RPMI8226 (cell line): ENCODE results near the gene WNK1.
"Not testable (repeated sequence)": the region's sequence is repeated elsewhere in the genome, so short reads cannot be mapped to it uniquely, and the experiment has no call there.

Experiments
- DNase-seq: peaks from one replicate; pipeline ENCODE4 v3.0.0-alpha.2; 2015

Gene WNK1

DNA sequence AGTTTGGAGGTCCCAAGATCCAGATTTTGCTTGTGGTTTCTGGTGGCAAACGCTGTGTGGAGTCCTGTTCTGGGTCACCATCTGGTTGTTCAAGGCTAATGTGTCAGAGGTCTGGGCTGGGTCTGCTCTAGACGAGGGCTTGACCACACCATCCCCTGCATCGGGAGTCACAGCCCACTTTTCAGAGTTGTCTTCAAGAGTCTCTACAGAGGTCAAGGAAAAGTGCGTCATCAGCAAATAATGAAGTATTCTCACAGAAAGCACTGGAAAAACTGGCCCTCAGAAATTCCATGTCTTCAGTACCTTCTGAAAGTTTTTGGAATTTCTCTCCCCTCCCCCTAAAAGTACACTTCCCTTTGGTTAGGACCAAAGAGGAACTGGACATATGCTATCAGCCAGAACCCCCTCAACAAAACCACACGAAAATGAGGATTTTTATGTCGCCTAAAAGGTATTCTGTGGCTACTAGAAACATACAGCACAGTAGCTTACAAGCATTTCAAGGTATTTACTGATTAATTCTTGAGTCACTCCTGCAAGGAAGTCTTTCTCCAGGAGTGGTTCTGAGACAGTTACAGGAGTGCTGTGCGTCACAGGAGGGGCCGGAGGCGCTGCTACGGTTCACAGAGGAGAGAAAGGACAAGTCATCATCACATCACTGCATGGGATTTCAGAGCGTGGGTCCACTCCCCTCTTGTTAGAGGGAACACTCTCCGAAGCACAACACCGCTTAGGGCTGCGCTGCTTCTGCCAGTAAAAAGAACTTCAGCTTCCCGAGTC, 161.7 kb downstream of the WNK1 start:
- no peak for DNase-seq

DNA sequence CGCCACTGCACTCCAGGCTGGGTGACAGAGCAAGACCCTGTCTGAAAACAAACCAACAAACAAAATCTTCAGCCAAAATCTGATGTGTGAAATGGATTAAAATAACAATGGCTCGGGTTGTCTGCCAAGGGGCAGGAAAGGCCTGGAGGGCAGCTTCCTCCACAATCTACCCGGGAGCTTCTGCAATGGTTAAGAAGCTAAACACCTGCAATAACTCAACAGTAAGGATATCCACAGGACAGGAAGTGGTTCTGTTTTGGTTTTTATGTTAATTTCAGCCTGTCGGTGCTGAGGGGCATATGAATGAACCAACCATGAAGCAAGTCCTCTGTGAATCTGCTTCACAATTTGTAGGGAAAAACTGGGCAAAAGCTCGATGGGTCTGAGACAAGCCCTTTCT, 162.7 kb downstream of the WNK1 start:
- DNase-seq = no peak

DNA sequence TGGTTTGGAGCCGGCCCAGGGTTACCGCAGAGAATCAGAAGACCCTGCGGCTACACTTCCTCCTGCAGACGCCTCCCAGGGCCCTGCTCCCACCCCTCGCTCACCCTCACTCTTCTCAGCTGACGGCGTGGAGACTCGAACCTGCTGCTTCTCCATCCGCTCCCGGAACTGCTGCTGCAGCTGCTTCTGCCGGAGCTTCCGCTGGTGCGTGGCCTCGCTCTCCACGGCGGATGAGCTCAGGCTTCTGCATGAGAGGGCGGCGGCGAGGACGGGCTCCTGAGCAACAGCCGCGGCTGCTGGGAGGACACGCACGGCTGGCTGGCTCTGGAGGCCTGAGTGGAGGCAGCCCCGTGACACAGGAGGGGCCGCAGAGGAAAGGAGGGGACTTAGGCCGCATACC, 163.9 kb downstream of the WNK1 start:
- no peak for DNase-seq

DNA sequence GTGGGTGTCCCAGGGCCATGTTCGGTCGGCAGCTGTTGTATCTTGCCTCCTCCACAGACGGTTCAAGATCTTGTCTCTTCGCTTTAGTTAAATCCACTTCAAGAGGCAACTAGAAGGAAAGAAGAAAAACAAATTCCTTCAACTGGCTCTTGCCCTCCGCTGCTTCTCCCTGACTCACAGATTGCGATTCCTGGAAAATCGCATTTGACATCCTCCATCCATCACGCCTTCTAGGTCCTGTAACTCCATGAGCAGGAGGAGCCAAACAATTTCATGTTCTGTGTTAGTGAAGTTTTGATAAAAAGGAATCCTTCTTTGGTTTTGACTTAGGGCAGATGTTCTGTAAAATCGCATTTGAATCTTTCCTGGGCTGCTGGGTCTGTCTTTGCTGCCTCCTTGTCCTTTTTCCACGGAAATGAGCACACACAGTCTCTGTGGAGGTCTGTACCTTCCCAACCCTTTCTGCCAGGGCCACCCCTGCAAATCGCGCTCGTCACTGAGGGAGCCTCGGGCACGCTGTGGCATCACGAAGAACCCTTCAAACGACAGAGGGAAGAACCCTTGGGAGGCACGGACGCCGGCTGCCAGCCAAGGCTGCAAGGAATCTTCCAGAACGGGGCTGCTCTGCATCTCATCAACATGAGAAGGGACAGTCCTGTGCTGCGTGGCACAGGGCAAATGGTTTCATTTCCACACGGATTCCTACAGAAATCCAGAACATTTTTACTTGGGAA, 164.5 kb downstream of the WNK1 start:
- no peak for DNase-seq

DNA sequence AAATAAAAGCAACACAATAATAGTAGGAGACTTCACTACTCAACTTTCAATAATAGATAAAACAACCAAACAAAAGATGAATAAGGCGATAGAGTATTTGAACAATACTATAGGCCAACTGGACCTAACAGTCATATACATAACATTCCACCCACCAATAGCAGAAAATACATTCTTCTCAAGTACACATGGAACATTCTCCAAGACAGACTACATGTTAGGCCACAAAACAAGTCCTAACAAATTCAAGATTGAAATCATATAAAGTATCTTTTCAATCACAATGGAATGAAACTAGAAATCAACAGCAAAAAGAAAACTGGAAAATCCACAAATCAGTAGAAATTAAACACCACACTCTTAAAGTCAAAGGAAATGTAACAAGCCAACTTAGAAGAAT, 168.3 kb downstream of the WNK1 start:
- DNase-seq = no peak

DNA sequence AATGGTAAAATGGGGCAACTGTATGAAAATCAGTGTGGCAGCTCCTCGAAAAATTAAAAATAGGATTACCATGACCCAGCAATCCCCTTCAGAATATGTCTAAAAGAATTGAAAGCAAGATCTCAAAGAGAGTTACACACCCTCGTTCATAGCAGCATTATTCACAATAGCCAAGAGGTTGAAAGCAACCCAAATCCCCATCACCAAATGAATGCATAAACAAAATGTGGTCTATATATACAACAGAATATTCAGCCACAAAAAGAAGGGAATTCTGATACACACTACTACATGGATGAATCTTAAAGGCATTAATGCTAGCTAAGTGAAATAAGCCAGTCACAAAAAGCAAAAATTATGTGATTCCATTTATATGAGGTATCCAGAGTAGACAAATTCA, 169.9 kb downstream of the WNK1 start:
- no peak for DNase-seq

DNA sequence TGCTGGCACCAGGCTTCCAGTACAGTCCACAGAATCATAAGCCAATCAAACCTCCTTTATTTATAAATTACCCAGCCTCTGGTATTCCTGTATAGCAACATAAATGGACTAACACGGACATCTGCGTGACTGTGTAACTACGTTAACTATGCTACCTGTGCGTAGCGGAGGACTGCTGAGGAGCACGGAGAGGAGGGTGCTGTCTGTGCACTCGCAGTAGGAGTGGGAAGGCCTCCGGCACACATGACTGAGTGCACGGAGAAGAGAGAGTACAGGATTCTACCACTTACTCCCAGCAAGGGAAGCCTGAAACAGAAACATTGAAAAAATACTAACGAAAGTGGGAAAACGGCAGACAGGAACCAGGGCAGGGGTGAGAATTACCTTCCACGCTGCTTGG, 174.3 kb downstream of the WNK1 start:
- no peak for DNase-seq

DNA sequence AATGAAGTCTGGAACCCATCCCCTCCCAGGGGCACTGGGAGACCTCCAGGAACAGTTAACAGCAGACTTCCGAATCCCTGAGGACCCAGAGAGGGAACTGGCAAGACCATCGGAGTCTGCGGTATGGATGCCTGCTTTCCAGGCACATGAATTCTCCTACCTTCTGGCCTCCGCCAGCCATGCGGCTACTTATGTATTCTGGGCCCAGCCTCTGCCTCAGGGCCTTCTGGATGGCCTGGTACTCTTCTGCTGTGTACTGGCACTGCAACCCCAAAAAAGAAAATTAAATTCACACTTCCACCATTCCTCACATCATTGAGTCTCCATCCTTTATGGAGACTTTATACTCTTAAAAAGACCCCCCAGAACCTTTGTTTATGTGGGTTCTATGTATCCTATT, 178.7 kb downstream of the WNK1 start:
- DNase-seq = no peak

DNA sequence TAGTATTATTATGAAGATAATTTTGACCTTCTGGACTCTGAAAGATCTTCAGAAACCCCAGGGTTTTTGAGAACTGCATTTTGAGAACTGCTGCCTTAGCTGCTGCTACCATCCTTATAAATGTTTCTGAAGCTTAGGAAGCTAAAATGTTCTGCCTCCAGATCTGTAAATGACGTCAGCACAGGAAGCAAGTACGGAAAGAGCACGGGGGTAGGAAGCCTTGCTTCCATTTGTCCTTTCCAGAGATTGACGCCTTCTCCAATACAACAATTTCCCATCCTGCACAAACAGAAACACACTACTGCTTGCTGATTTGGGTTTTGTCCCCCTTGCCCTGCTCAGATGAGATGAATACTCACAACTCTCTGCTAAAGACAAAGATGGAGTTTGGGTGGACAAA, 179.2 kb downstream of the WNK1 start:
- no peak for DNase-seq

DNA sequence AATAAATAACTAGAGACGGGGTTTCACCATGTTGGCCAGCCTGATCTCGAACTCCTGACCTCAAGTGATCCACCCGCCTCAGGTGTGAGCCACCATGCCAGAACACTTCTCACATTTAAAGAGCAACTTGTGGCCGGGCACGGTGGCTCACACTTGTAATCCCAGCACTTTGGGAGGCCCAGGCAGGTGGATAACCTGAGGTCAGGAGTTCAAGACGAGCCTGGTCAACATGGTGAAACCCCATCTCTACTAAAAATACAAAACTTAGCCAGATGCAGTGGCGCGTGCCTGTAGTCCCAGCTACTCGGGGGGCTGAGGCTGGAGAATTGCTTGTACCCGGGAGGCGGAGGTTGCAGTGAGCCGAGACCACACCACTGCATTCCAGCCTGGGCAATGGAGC, 183.5 kb downstream of the WNK1 start:
- DNase-seq = not testable (repeated sequence)

DNA sequence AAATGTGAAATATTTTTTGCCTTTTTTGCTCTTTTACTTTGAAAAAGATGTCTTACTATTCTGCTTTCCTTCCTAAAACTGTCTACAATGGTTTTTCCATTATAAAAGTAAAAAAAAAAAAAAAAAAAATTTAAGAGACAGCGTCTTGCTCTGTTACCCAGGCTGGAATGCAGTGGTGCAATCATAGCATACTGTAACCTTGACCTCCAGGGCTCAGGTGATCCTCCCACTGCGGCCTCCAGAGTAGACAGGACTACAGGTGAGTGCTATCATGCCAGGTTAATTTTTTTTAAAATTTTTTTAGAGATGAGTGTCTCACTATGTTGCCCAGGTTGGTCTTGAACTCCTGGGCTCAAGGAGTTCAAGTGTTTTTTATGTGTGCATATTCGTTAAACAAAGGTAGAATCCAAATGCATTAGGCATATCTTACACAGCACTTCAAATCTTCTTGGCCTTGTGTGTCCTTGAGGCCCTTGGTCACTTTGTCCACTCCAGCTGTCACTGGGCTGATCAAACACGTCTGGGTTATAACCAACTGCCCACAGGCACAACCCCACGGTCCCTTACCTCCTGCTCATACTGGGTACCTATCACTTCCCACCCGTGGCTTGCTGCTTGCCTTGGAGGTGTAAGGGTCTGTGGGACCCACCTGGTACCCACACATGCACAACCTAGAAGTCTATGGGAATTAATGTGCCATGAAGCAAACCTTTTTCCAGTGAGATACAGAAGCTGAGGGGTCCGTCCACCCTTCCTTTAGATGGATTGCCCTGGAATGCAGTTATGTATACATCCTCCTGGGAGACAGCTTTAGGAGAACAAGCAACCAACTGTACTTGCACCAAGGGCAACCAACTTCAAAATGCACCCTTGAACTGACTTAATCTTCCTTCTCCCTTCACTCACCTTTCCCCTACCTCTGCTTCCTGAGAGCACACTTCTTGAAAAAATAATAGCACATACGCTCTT, 184.3 kb downstream of the WNK1 start:
- DNase-seq = no peak

DNA sequence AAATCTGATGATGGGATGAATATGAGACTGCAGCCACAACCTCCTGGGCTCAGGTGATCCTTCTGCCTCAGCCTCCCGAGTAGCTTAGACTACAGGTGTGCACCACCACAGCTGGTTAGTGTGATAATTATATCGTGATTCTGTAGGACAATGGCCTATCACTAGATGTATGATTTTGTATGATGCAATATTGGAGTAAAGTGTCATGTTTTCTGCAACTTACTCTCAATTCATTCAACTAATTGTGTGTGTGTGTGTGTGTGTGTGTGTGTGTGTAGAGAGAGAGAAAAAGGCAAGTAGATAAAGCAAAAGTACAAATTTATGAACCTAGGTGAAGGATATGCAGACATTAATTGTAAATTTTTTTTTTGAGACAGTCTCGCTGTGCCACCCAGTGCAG, 186.4 kb downstream of the WNK1 start:
- DNase-seq = no peak

DNA sequence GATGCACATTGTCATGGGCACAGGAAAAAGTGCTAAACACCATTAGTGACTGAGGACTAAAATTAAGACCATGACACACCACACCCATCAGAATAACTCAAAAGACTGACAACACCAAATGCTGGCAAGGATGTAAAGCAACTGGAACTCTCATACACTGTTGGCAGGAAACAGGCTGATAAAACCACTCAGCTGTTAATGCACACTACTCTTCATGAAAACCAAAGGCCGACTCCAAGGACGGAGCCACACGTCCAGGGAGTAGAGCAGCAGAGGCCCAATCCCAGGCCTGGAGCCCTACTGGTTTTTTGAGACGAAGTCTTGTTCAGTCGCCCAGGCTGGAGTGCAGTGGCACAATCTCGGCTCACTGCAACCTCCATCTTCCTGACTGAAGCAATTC, 190.7 kb downstream of the WNK1 start:
- DNase-seq = no peak

DNA sequence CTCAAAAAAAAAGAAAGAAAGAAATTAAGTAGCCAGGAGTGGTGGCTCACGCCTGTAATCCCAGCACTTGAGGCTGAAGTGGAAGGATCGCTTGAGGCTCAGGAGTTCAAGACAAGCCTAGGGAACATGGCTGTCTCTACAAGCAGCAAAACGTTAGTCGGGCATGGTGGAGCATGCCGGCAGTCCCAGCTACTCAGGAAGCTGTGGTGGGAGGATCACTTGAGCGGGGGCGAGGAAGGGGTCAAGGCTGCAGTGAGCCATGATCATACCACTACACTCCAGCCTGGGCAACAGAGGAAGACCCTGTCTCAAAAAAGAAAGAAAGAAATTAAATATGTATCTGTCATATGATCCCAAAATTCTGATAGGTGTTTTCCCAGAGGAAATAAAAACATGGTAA, 191.8 kb downstream of the WNK1 start:
- DNase-seq = no peak

DNA sequence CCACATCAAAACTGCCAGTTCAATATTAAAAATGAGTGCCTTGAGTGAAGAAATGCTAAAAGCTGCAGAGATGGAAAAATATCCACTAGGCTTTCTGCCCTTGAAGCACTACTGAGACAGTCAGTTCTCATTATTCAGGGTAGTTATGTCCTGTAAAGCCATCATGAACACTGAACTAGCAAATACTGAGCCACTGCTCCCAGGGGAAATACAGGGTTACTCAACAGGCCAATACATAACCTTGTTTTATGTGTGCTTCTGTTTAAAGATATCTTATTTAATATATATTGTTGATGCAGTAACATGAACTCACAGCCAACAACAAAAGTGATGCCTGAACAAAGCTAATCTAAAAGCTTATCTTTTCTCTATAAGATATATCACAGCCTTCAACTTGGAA, 193.8 kb downstream of the WNK1 start:
- DNase-seq = no peak

DNA sequence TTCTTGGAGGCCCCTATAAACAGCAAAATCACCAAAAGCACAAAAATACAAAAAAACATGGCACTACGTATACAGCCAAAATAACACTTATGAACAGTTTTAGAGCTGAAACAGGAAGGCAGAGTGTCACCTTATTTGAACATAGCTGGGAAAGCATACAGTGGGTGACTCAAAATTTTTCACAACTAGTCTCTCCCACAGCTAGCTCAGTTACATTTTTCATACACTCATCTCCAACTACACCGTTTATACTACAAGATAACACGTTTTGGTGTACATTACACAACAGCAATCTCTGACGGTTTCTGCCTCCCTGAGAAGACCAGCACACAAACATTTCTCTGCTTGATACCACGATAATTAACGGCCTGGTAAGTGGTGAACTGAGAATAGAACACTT, 194.3 kb downstream of the WNK1 start:
- no peak for DNase-seq

DNA sequence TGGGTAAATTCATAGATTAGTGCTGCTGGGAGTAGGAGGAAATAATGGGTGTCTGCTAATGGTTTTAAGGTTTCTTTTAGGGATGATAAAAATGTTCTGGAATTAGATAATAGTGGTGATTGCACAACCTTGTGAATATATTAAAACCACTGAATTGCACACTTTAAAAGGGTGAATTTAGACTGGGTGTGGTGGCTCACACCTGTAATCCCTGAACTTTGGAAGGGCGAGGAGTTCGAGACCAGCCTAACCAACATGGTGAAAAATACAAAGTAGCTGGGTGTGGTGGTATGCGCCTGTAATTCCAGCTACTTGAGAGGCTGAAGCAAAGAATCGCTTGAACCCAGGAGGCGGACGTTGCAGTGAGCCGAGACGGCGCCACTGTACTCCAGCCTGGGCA, 195.9 kb downstream of the WNK1 start:
- no peak for DNase-seq

DNA sequence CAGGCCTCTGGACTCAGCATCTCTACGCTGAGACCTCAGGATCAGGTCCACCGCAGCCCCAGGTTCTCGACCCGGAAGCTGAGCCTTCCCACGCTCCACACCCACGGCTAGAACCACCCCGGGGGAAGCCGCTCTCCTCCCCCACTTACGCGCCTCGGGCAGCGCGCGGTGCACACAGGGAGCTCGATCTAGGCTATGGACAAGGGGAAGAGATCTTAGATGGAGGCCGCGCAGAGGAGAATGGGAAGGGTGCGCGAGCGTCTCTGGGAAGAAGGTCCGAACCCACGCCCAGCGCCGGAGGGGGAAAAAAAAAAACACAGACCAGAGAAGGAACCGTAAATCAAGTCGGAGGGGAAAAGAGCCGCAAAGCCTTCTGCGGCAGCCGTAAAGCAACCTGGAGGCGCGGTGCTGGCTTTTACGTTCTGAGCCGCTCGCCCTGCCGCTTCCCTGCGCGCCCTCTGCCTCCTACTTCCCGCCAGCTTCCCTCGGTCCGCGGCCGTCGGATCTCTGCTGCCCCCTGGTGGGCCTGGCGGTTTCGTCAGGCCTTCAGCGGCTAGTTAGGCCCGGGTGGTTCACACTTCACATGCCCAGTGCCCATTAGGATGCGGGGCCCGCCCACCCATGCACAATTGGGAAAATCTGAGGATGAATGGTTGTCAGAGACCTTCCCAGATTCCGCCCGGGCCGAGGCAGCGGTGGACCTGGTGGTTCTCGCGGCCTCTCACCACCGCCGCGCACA, 197.2 kb downstream of the WNK1 start, which contains the start of gene RAD52:
TSS of gene RAD52 (minus strand) at position 242 of the 739 bp plus-strand sequence. CDS start 16,636 bp downstream, outside the sequence.
- peak; percentile 98 for DNase-seq

DNA sequence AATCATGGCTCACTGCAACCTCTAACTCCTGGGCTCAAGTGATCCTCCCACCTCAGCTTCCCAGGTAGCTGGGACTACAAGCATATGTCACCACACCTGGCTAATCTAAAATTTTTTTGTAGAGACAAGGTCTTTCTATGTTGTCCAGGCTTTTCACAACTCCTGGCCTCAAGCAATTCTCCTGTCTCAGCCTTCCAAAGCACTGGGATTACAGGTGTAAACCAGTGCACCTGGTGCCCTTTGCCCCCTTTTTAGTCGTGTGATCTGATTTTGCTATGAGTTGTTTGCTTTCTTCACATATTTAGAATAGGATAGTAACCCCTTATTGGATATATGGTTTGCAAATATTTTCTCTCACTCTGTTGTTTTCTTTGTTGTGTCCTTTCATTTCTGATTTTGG, 198.8 kb downstream of the WNK1 start:
- no peak for DNase-seq

DNA sequence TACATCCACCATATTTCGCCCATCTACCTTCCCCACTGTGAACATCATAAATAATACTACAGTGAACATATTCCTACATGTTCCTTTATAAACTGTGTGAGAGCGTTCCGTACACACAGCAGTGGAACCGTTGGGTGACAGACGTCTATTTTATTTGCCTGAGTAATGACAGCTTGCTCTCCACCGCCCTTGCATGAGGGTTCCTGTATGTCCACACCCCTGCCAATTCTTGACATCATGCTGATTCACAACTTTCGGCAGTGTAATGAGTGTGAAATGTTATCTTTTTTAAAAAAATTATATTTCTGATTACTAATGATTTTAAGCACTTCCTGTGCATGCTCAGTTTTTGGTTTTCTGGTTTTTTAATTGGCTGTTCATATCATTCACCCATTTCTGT, 201.4 kb downstream of the WNK1 start:
- DNase-seq = no peak

DNA sequence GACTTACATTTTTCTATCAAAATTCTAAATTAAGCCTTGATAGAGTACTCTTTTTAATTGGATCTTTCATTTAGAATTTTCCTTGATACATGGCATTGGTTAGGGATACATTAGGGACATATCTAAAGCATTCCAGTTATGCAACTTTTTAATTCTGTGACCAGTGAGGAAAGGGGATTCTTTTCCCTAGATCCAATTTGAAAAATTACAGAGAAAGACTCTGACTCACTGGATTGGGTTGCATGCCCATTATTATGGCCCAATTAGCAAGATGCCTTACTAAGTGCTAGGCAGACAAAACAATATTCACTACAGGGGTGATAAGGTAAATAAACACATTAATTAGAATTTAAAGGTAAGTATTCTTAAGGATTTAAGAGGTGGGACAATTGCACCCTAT, 202.4 kb downstream of the WNK1 start:
- no peak for DNase-seq

DNA sequence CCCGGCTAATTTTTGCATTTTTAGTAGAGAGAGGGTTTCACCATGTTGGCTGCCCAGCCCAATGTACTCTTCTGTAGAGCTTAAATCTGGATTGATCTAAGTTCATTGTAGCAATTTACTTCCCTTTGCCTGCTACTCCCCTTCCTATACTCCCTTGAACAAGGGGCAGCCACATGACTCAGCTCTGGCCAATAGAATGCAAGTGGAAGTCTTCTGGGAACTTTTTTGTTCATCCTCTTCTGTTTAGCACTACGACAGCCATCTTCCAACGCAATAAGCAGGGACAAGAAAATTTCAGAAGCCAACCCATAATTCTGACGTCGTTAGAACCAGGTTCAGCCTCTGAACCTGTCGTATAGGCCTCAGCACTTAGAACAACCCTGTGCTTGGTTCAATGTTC, 203.6 kb downstream of the WNK1 start:
- no peak for DNase-seq
